ENCODE results near the gene TREML2.

TREML2 gene

GRCh38 chr6:41187924-41188886 lies 12.7 kb downstream of the TREML2 start:
- H3K79me2 ChIP-seq (ENCODE audit: insufficient read depth, low read length) = no peaks in the 10 kb centered on the region
- H3K4me1 ChIP-seq (ENCODE audit: insufficient read depth, low read length, severe bottlenecking) = no peaks in the 10 kb centered on the region
- H3K36me3 ChIP-seq (ENCODE audit: insufficient read depth, low read length) = no peaks in the 10 kb centered on the region
- no peak for TF ChIP-seq EZH2 (IDR thresholded peaks at IDR 0.05; ENCODE audit: borderline replicate concordance, low read length)
- no peak for TF ChIP-seq CTCF (IDR thresholded peaks at IDR 0.05; ENCODE audit: low read length)
- H3K27ac ChIP-seq (ENCODE audit: low read depth, low read length, poor library complexity, severe bottlenecking) = no peak overlapping the region
- H3F3A ChIP-seq (ENCODE audit: insufficient read depth, low read length) = no peaks in the 10 kb centered on the region
- H3K9ac ChIP-seq (ENCODE audit: low read length) = no peak overlapping the region
- no peaks in the 10 kb centered on the region; the same call in 1 of the 2 replicates for H3K27me3 ChIP-seq (ENCODE audit: insufficient read depth, low read length)
- peaks cover 3% of the 10 kb centered on the region; the same call in 1 of the 2 replicates for H3K9me3 ChIP-seq (ENCODE audit: low read length)
- H4K20me1 ChIP-seq (ENCODE audit: insufficient read depth, low read length) = no peaks in the 10 kb centered on the region
- H3K9me2 ChIP-seq (ENCODE audit: low read depth, low read length) = no peaks in the 10 kb centered on the region
- H3K4me2 ChIP-seq (ENCODE audit: low read length) = no peak overlapping the region
- H2AFZ ChIP-seq (ENCODE audit: low read length) = no peak overlapping the region
- H3K4me3 ChIP-seq (ENCODE audit: low read depth, low read length, poor library complexity, severe bottlenecking) = no peak overlapping the region

- Histone ChIP-seq H3F3A (ENCODE audit: insufficient read depth, low read length) (no peaks in the 10 kb centered on the region), H3K9me2 (ENCODE audit: low read depth, low read length) (no peaks in the 10 kb centered on the region), H3K36me3 (ENCODE audit: insufficient read depth, low read length) (no peaks in the 10 kb centered on the region), H3K9ac (ENCODE audit: low read length) (no peak overlapping the region), H3K4me2 (ENCODE audit: low read length) (no peak overlapping the region), H2AFZ (ENCODE audit: low read length) (no peak overlapping the region), H3K4me1 (ENCODE audit: insufficient read depth, low read length, severe bottlenecking) (peaks cover 7% of the 10 kb centered on the region), H3K9me3 (ENCODE audit: low read length) (peaks cover 3% of the 10 kb centered on the region; the same call in 1 of the 2 replicates), H4K20me1 (ENCODE audit: insufficient read depth, low read length) (no peaks in the 10 kb centered on the region), H3K4me3 (ENCODE audit: low read depth, low read length, poor library complexity, severe bottlenecking) (no peak overlapping the region), H3K27me3 (ENCODE audit: insufficient read depth, low read length) (no peaks in the 10 kb centered on the region; the same call in 1 of the 2 replicates), H3K79me2 (ENCODE audit: insufficient read depth, low read length) (no peaks in the 10 kb centered on the region), H3K27ac (ENCODE audit: low read depth, low read length, poor library complexity, severe bottlenecking) (no peak overlapping the region)
- no peak for TF ChIP-seq CTCF (IDR thresholded peaks at IDR 0.05; ENCODE audit: low read length)
- TF ChIP-seq EZH2 (IDR thresholded peaks at IDR 0.05; ENCODE audit: borderline replicate concordance, low read length) = no peak
Measured at GRCh38 chr6:41186031-41186562, 14.9 kb downstream of the TREML2 start.

GRCh38 chr6:41184761-41185160 lies 16.2 kb downstream of the TREML2 start:
- H3K4me3 ChIP-seq (ENCODE audit: low read depth, low read length, poor library complexity, severe bottlenecking) = no peak overlapping the region
- no peaks in the 10 kb centered on the region for H3F3A ChIP-seq (ENCODE audit: insufficient read depth, low read length)
- H3K79me2 ChIP-seq (ENCODE audit: insufficient read depth, low read length) = no peaks in the 10 kb centered on the region
- H3K9me2 ChIP-seq (ENCODE audit: low read depth, low read length) = no peaks in the 10 kb centered on the region
- no peaks in the 10 kb centered on the region for H3K36me3 ChIP-seq (ENCODE audit: insufficient read depth, low read length)
- no peak overlapping the region for H3K27ac ChIP-seq (ENCODE audit: low read depth, low read length, poor library complexity, severe bottlenecking)
- H3K9me3 ChIP-seq (ENCODE audit: low read length) = peaks cover under 1% of the 10 kb centered on the region; the same call in 1 of the 2 replicates
- no peak for TF ChIP-seq CTCF (IDR thresholded peaks at IDR 0.05; ENCODE audit: low read length)
- no peak for TF ChIP-seq EZH2 (IDR thresholded peaks at IDR 0.05; ENCODE audit: borderline replicate concordance, low read length)
- H2AFZ ChIP-seq (ENCODE audit: low read length) = no peak overlapping the region
- no peaks in the 10 kb centered on the region; the same call in 1 of the 2 replicates for H3K27me3 ChIP-seq (ENCODE audit: insufficient read depth, low read length)
- no peak overlapping the region for H3K9ac ChIP-seq (ENCODE audit: low read length)
- H3K4me2 ChIP-seq (ENCODE audit: low read length) = no peak overlapping the region
- no peaks in the 10 kb centered on the region for H4K20me1 ChIP-seq (ENCODE audit: insufficient read depth, low read length)
- H3K4me1 ChIP-seq (ENCODE audit: insufficient read depth, low read length, severe bottlenecking) = peaks cover 7% of the 10 kb centered on the region
